Stimulated activated CD8-positive, alpha-beta memory T cell treated with anti-CD3 and anti-CD28 coated beads, Interleukin-15, amount 100 ng/mL, for 4 hours (primary cell): Measurements from ENCODE around the gene FBXO9.

Experiments used
- DNase-seq, 2 donors: peaks; one replicate each; pipeline ENCODE4 v3.0.0-alpha.2; 2020; ENCODE audit warnings: low read depth in 2 of 2

FBXO9 gene

GRCh38 chr6:53133961-53134360 is 68.8 kb downstream of the FBXO9 start:
- no peak for DNase-seq

GRCh38 chr6:53134601-53135235 is 69.5 kb downstream of the FBXO9 start:
- DNase-seq: no peak

GRCh38 chr6:53136000-53136609 is 70.9 kb downstream of the FBXO9 start:
- DNase-seq: no peak

- no peak for DNase-seq
These were observed 74.7 kb downstream of the FBXO9 start for GRCh38 chr6:53139841-53140413.

- no peak for DNase-seq
These were observed 77.6 kb downstream of the FBXO9 start for GRCh38 chr6:53142810-53143209.

GRCh38 chr6:53143710-53144109 is 78.5 kb downstream of the FBXO9 start:
- DNase-seq: no peak

GRCh38 chr6:53144802-53145201 is 79.6 kb downstream of the FBXO9 start:
- no peak for DNase-seq

- no peak for DNase-seq
These were observed 83.5 kb downstream of the FBXO9 start, which contains the start of gene GCM1 for GRCh38 chr6:53148684-53149083. TSS of gene GCM1 (minus strand) at chr6:53148841. CDS start at chr6:53145632, 3,209 bp downstream.
